NCI-H2107 (cell line): ENCODE results near the gene KHK.

ENCODE experiments used
- DNase-seq: peaks from one replicate; lab custom pipeline; 2025; lab: John Stamatoyannopoulos, UW

The KHK gene

GRCh38 chr2:27126252-27126710 lies 39.7 kb downstream of the KHK start:
- DNase-seq: no peak

DNA sequence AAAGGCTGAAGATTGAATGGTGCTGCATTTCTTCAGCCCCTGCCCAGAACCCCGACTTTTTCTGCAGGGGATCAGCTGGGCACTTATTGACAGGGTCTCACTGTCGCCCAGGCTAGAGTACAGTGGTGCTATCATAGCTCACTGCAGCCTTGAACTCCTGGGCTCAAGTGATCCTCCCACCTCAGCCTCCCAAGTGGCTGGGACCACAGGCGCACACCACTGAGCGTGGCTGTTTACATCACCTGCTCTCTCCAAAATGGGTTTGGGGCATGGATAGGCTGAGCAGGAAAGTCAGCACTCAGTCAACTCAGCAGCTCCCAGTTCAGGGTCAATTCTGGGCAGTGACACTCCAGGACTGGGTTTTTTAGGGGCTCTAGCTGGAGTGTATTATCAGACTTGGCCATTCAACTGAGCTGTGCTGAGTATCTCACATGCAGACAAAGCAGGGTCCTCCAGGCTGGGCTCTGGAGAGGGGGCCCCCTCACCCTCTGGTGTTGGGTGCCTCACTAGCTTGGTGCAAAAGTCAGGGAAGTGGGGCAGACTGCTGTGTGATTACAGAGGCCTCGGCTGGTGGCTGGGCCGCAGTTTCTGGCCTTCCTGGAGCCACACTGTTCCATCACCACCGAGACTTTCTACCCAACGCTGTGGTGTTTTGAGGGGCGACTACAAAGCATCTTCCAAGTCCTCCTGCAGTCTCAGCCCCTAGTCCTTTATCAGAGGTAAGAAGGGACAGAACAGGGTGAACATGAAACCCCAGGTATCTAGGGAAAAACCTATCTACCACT lies 41.5 kb downstream of the KHK start:
- no peak for DNase-seq

DNA sequence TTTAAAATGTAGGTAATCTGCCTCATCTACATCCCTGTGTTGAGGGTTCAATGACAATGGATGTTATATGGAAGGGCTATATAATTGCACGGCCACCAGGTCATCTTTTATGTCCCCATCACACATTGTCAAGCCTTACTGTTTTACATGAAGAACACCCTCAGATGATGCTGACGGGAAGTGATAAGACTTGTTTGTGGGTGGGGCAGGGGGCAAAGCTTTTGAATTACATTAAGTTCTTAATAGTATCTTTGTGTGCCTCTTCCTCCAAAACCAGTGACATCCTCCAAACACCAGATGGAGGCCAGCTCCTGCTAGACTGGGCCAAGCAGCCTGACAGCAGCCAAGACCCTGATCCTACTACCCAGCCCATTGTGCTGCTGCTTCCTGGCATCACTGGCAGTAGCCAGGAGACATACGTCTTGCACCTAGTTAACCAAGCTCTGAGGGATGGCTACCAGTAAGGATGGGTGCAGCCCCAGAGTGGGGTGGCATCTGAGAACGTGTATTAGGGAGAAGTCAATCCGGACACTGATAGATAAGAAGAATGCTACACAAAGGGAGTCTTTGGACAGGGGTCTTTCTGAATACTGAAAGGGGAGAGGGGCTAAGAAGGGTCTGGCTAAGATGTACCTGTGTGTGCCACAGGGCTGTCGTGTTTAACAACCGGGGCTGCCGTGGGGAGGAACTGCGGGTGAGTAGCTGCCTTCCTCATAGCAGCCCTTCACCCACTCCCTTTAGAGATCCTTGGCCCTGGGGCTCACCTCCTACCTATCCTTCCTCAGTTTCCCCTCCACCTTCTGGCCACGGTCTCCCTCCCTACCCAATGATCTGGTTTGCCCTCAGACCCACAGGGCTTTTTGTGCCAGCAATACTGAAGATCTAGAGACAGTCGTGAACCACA lies 42.3 kb downstream of the KHK start:
- DNase-seq: no peak

GRCh38 chr2:27130396-27130795 lies 43.8 kb downstream of the KHK start:
- no peak for DNase-seq

DNA sequence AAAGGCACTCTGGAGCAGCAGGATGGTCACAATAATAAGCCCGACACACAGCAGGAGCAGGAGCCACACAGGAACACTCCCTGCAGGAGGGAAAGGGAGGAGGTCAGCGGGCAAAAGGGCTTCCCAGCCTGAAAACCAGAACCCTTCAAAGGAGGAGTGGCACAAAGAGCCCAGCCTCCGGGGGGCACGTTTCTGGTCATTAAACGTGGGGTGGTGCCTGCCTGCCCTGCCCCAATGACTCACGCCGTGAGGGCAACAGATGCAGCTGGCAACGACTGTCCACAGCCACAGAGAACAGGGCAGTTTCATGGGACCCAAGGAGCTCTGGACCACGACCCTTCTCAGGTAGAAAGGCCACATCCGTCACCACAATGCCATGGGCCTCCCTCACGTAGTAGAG lies 44.9 kb downstream of the KHK start:
- DNase-seq: no peak

- no peak for DNase-seq
These were observed 46.8 kb downstream of the KHK start for GRCh38 chr2:27133195-27133875.

DNA sequence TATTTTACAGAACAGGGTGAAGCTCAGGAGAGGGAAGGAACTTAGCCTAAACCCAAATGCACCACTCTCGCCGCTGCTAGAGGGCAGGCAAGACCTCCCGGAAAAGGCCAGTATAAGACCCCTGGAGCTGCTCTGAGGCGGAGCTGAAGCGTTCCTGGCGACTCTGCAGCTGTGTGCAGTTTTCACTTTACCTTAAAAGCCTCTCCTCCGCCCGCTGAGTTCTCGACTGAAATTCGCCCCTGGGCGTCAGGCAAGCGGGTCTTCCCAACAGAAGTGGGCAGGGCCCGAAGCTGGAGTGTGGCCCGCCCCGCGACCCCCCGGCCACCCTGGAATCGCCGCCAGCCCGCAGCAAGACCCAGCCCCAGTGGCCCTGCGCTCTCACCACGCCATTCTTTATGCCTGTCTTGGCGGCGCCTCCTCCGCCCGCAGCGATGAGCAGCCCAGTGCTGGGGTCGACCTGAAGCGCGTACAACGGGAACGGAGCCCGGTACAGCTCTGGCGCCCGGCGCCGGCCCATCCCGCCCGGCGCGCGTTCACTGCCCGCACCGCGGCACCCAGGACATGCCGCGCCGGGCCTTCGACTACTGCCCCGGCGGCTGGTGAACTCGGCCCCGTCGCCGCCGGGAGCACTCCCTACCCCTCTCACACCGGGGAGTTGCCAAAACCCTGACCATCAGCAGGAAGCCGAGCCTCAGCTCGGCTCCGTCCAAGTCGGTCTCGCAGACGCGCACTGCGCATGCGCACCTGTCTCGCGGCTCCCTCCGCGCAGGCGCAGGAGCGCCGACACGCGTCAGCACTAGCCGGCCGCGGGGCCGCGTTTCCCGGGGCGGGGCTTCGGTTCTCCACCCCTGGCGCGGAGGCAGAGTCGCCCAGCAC lies 47.6 kb downstream of the KHK start, which contains the start of gene PREB:
TSS of gene PREB (minus strand) at position 732 of the 876 bp plus-strand sequence. CDS start at position 517, 215 bp downstream.
- DNase-seq: peak; percentile 86

DNA sequence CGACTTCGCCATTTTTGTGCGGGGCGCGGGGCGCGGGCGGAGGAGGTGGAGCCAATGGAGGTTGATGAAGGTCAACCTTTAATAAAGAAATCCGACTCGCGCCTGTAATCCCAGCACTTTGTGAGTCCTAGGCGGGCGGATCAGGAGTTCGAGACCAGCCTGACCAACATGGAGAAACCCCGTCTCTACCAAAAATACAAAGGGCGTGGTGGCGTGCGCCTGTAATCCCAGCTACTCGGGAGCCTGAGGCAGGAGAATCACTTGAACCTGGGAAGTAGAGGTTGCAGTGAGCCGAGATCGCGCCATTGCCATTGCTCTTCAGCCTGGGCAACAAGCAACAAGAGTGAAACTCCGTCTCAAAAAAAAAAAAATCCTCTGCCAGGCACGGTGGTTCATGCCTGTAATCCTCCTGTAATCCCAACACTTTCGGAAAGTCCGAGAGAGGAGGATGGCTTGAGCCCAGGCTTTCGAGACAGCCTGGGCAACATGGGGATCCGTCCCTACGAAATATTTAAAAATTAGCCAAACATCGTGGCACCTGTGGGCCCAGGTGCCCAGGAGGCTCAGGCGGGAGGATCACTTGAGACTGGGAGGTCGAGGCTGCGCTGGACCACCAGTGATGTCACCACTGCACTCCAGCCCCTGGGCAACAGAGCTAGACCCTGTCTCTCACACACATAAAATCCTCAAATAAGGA lies 48.4 kb downstream of the KHK start:
- no peak for DNase-seq

- DNase-seq: no peak
These were observed 48.9 kb downstream of the KHK start for GRCh38 chr2:27135478-27135955.

DNA sequence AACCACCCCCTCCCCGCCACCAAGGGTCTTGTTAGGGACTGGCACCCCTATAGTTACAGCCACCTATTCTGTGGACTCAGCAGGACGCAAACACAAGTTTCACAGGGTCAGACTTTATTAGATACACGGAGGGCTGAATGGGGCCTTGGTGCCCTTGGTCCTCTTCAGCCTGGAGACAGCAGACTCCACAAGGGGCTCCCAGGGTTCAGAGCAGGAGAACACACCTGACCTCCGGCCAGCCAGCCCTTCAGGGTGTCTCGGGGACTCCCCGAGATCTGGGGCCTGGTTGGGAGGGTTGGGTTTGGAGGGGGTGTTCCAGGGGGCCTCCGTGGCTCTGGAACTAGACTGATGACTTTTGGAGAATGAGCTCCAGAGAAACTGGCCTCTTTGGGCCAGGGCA lies 50.2 kb downstream of the KHK start:
- DNase-seq: no peak

DNA sequence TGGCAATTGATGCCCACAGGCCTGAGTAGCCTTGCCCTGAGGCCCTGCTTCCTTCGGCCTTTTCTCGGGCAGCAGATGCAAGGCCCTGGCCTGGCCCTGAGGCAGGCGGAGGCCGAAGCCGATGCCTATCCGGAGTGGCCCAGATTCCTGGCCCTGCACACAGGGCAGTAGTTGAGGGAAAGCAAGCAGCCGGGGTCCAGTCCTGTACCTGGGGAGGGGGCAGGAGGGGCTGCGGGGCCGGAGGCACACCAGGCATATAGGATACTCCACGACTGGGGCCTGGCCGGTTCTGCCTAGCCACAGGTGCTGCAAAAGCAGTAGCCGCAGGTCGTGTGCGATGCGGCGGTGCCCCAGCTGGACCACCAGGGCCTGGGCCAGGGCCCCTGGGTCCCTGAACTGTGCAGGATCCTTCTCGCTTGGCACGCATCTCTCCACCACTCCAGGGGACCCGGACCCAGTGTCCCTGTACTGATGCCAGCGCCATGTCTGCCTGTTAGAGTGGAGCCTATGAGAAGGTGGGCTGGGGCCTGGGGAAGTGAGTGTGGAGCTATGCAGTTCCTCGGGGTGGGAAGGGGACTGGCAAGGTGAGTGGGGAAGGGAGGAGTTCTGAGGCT lies 50.9 kb downstream of the KHK start:
- DNase-seq: no peak

DNA sequence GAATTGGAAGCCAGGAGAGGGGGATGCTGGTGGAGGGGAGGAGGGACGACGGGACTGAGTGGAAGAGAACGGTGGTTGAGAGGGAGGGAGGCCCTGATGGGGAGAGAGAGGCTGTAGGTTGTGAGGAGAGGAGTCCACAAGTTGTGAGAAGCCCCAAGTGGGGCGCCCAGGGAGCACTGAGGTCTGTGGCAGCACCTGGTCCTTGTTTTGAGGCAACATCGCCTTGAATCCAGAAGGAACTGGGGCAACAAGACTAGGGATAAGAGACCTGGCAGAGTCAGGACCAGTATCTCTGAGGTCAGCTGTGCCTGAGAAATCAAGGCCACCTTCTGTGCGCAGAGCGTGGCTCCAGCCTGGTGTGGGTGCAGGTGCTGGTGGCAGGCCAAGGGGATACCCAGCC lies 51.5 kb downstream of the KHK start:
- DNase-seq: no peak

DNA sequence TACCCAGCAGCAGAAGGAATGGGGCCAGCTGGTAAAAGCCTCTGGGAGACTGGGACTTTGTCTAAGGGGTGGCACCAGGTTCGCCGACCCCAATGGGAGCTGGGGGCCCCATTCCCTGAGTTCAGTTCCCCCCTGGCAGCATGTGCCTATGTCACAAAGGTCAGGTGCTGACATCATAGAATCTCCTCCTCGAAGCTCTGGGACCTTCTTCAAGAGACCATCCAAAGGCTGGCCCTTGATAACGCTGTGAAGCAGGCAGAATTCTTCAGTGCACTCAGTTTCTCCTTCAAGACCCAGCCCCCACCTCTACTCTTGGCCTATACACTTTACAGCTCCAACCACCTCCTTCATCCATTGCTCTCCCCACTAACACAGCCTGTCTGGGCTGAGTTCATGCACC lies 52.7 kb downstream of the KHK start, which contains the start of gene PRR30:
TSS of gene PRR30 (minus strand) at position 101 of the 400 bp plus-strand sequence. CDS start 1,081 bp downstream, outside the sequence.
- DNase-seq: no peak

DNA sequence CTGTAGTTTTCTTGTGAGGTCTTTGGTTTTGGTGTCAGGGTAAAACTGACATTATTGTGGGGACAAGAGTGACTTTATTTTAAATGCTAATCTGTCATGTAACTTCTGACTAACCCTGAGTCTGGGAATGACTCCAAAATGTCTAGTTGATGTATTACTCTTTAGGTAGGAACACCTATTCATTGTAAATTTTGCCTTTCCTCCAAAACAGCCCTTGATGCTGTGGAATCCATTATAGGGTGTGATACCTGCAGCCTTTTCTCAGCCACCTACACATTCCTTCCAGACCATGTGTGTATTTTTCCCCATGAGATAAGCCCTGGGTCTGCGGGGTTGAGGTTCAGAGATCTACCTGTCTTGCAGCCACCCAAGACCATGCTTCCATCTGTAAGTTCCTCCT lies 56.7 kb downstream of the KHK start:
- no peak for DNase-seq

DNA sequence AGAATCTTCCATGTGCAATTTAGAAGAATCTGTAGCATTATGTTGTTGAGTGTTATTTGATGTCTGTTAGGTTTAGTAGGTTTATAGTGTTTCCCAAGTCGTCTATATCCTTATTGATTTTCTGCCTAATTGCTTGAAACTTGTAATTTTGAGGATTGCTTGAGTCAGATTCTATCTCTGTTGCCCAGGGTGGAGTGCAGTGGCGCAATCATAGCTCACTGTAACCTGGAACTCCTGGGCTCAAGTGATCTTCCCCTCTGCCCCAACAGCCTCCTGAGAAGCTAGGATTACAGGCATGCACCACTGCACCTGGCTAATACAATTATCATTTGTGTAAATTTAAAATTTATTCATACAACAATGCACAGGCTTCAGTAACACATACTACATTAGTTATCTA lies 59.1 kb downstream of the KHK start:
- no peak for DNase-seq

DNA sequence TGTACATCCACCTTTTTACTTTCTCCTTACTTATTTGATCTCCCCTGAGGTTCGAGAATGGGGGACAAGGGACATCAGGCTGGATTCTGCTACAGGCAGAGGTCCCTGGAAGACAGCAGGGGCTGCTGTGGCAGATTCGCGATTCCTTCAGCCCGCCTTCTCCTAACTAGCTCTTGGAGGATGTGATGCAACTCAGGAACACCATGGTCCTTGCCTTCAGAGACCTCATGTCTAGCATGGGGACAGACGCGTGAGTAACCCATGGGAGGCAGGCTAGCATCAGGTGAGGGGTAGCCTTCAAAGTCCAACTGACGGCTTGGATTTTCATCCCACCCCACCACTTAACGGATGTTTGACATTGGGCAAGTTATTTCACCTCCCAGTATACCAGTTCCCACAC lies 61.4 kb downstream of the KHK start:
- no peak for DNase-seq

GRCh38 chr2:27148801-27149439 lies 62.3 kb downstream of the KHK start, which contains the start of gene TCF23:
TSS of gene TCF23 (plus strand) at chr2:27149004. CDS start at chr2:27149134, 130 bp downstream.
- DNase-seq: no peak

- DNase-seq: no peak
These were observed 63.2 kb downstream of the KHK start for GRCh38 chr2:27149570-27150405.
